ENCODE results near the gene PLAAT3.

The PLAAT3 gene

DNA sequence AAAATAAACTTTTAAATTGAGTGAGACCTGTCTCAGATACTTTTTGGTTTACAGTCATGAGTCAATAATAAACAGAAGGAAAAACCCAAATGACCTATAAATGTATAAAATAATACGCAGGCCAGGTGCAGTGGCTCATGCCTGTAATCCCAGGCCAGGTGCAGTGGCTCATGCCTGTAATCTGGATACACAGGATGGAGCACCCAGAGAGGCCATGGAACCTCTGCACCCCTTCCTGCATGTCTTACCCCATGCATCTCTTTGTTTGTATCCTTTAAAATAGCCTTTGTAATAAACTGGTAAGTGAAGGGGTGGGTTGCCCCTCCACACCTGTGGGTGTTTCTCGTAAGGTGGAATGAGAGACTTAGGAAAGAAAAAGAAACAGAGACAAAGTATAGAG, 86.6 kb downstream of the PLAAT3 start:
- no peak for DNase-seq (ENCODE audit: low read depth)
- TF ChIP-seq, protein P1, sequence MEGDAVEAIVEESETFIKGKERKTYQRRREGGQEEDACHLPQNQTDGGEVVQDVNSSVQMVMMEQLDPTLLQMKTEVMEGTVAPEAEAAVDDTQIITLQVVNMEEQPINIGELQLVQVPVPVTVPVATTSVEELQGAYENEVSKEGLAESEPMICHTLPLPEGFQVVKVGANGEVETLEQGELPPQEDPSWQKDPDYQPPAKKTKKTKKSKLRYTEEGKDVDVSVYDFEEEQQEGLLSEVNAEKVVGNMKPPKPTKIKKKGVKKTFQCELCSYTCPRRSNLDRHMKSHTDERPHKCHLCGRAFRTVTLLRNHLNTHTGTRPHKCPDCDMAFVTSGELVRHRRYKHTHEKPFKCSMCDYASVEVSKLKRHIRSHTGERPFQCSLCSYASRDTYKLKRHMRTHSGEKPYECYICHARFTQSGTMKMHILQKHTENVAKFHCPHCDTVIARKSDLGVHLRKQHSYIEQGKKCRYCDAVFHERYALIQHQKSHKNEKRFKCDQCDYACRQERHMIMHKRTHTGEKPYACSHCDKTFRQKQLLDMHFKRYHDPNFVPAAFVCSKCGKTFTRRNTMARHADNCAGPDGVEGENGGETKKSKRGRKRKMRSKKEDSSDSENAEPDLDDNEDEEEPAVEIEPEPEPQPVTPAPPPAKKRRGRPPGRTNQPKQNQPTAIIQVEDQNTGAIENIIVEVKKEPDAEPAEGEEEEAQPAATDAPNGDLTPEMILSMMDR (IDR thresholded peaks at IDR 0.05; ENCODE audit: low read length, missing control alignments) = no peak
- no peak overlapping the region for H3K4me3 ChIP-seq (replicated peaks; ENCODE audit: low read depth, low read length)

Data from fibroblast of pulmonary artery (primary cell).